Suprapubic skin (tissue), 4 donors: ENCODE data around the gene PRDM11. TPM values are rescaled to one million over a fixed set of nuclear protein-coding genes. Genes with fewer than 3 reads are reported as not detected.
A peak's percentile ranks its signal among the peaks of the same experiment; 100 is the strongest.

Experiments used
- DNase-seq, 2 donors: peaks; one replicate each; pipeline ENCODE4 v3.0.0-alpha.2; 2019; ENCODE audit warnings: low spot score in 2 of 2
- H3K27ac ChIP-seq: fragments of 200-600 bp; sonication (generic); one replicate; pipeline ENCODE4 v1.5.1; 2019
- H3K27me3 ChIP-seq: fragments of 200-600 bp; sonication (generic); one replicate; pipeline ENCODE4 v1.5.1; 2019
- H3K36me3 ChIP-seq: fragments of 200-600 bp; sonication (generic); one replicate; pipeline ENCODE4 v1.5.1; 2019
- H3K4me1 ChIP-seq: fragments of 200-600 bp; sonication (generic); one replicate; pipeline ENCODE4 v1.5.1; 2019
- H3K4me3 ChIP-seq: fragments of 200-600 bp; sonication (generic); one replicate; pipeline ENCODE4 v1.5.1; 2019; ENCODE audit warnings: mild to moderate bottlenecking
- H3K9me3 ChIP-seq: fragments of 200-600 bp; sonication (generic); one replicate; pipeline ENCODE4 v1.5.1; 2019
- CTCF ChIP-seq, 2 donors: fragments of 200-600 bp in 1 of 2; fragments of 450-650 bp in 1 of 2; sonication (generic) in 1 of 2; IDR thresholded peaks; one replicate each; pipeline ENCODE4 v1.5.1; 2016 to 2019; ENCODE audit warnings: antibody characterized with exemption in 2 of 2, mild to moderate bottlenecking in 1 of 2, moderate library complexity in 1 of 2
- EP300 ChIP-seq: sonication (generic); formaldehyde crosslinking; IDR thresholded peaks from one replicate; pipeline ENCODE4 v1.6.1; 2017; ENCODE audit warnings: antibody characterized with exemption
- POLR2A ChIP-seq, 2 donors: fragments of 450-650 bp; IDR thresholded peaks; one replicate each; pipeline ENCODE4 v1.6.1; 2017; ENCODE audit warnings: antibody characterized with exemption in 2 of 2, mild to moderate bottlenecking in 2 of 2, moderate library complexity in 2 of 2
- POLR2AphosphoS5 ChIP-seq, 3 donors: sonication (generic); formaldehyde crosslinking; IDR thresholded peaks; one replicate each; pipeline ENCODE4 v1.6.1; 2017; ENCODE audit warnings: antibody characterized with exemption in 3 of 3
- WGBS: methylation state at CpG from one replicate; pipeline ENCODE4 v1.1.5; 2018; 5-methylcytosine and 5-hydroxymethylcytosine counted together
- total RNA-seq, 4 donors: library from RNA; depleted of rRNA; stranded (reverse); fragments of >200 nt; gene quantifications; one replicate each; pipeline ENCODE4 v1.1.0, GENCODE V29; 2016

The PRDM11 gene
- total RNA-seq, 4 donors from 2014 or later: 9.1 to 11.9 (median 11.0) TPM

DNA sequence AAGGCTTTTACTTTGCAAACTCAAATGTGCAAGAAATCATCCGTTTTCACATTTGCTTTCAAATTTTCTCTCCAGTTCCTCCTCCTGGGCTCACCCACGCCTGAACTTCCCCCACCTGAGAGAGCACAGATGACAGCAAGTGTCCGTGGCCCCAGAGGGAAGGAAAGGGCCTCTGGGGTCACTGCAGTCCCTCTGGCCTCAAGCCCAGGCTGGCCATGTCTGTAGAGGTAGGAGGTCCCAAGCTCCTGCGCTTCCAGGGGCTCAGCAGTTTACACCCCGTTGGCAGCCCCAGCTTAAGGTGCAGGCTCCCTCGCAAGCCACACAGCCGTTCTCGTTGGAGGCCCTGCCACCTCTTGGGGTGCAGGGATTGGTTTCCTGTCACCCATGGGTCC, 40.5 kb upstream of the PRDM11 start:
- Histone ChIP-seq H3K36me3 (no peaks in the 10 kb centered on the region), H3K27ac (no peak overlapping the region), H3K4me3 (no peak overlapping the region), H3K27me3 (peaks cover 11% of the 10 kb centered on the region), H3K4me1 (peaks cover 11% of the 10 kb centered on the region), H3K9me3 (no peaks in the 10 kb centered on the region)
- 66% methylated on average over 7 of the region's 8 CpGs for WGBS
- TF ChIP-seq CTCF (IDR thresholded peaks at IDR 0.05) (no peak), EP300 (no peak), POLR2A (IDR thresholded peaks at IDR 0.05) (no peak), POLR2AphosphoS5 (IDR thresholded peaks at IDR 0.05) (no peak)
- peak in 1 of 2 donors; percentile 69 for DNase-seq

GRCh38 chr11:45106440-45106839, 40.0 kb upstream of the PRDM11 start:
- Histone ChIP-seq H3K4me3 (no peak overlapping the region), H3K4me1 (peaks cover 11% of the 10 kb centered on the region), H3K27me3 (peaks cover 11% of the 10 kb centered on the region), H3K9me3 (no peaks in the 10 kb centered on the region), H3K36me3 (no peaks in the 10 kb centered on the region), H3K27ac (no peak overlapping the region)
- 82% methylated on average over 6 of the region's 9 CpGs for WGBS
- TF ChIP-seq EP300 (no peak), POLR2A (IDR thresholded peaks at IDR 0.05) (no peak), CTCF (IDR thresholded peaks at IDR 0.05) (no peak), POLR2AphosphoS5 (IDR thresholded peaks at IDR 0.05) (no peak)
- DNase-seq: peak in 1 of 2 donors; percentile 66

- no peak overlapping the region for H3K27ac ChIP-seq
- no peak overlapping the region for H3K4me3 ChIP-seq
- H3K4me1 ChIP-seq: peaks cover 11% of the 10 kb centered on the region
- WGBS: 51% methylated on average over 4 of the region's 5 CpGs
- H3K36me3 ChIP-seq: no peaks in the 10 kb centered on the region
- H3K27me3 ChIP-seq: peaks cover 13% of the 10 kb centered on the region
- no peaks in the 10 kb centered on the region for H3K9me3 ChIP-seq
- TF ChIP-seq POLR2A (IDR thresholded peaks at IDR 0.05) (no peak), POLR2AphosphoS5 (IDR thresholded peaks at IDR 0.05) (no peak), EP300 (no peak), CTCF (IDR thresholded peaks at IDR 0.05) (no peak)
- peak in 1 of 2 donors; percentile 48 for DNase-seq
Measured at GRCh38 chr11:45107029-45107428, 39.4 kb upstream of the PRDM11 start.

GRCh38 chr11:45108070-45109064, 38.1 kb upstream of the PRDM11 start:
- Histone ChIP-seq H3K27me3 (peaks cover 7% of the 10 kb centered on the region), H3K4me1 (peaks cover 3% of the 10 kb centered on the region), H3K4me3 (no peak overlapping the region), H3K27ac (no peak overlapping the region), H3K9me3 (no peaks in the 10 kb centered on the region), H3K36me3 (no peaks in the 10 kb centered on the region)
- no peak for TF ChIP-seq POLR2AphosphoS5 (IDR thresholded peaks at IDR 0.05)
- no peak for DNase-seq
- 72% methylated on average over 12 of the region's 14 CpGs for WGBS

DNA sequence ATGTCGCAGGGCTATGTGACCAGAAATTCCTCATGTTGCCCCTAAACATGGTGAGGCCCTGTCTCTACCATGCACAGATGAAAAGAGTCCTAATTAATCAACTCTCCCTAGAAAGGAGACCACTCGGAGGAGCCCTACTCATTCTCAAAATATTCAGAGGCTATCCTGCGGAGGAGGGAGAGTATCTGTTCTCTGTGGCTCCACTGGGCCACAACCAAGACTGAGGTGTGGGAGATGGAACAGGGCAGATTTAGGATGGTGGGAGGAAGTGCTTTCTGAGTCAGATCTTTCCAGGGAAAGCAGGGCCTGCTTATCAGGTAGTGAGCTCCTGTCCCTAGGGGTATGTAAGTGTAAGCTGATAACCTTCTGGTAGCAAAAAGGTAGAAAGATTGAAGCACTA, 37.0 kb upstream of the PRDM11 start:
- no peaks in the 10 kb centered on the region for H3K9me3 ChIP-seq
- TF ChIP-seq POLR2A (IDR thresholded peaks at IDR 0.05) (no peak), CTCF (IDR thresholded peaks at IDR 0.05) (no peak), EP300 (no peak), POLR2AphosphoS5 (IDR thresholded peaks at IDR 0.05) (no peak)
- DNase-seq: no peak
- H3K4me3 ChIP-seq: no peak overlapping the region
- H3K27me3 ChIP-seq: peaks cover 7% of the 10 kb centered on the region
- no peaks in the 10 kb centered on the region for H3K36me3 ChIP-seq
- H3K27ac ChIP-seq: no peak overlapping the region
- 91% methylated on average over 3 of the region's 3 CpGs for whole genome bisulfite sequencing
- H3K4me1 ChIP-seq: peaks cover 3% of the 10 kb centered on the region
